HCT116 (cell line): ENCODE data around the gene CHID1.

Experiments used
- CEBPB ChIP-seq: IDR thresholded peaks from 2 replicates; pipeline ENCODE4 v1.6.1; 2012; ENCODE audit warnings: low read depth
- EGR1 ChIP-seq: IDR thresholded peaks from 2 replicates; pipeline ENCODE4 v1.6.1; 2012; ENCODE audit warnings: low read depth
- ELF1 ChIP-seq: IDR thresholded peaks from 2 replicates; pipeline ENCODE4 v1.6.1; 2012; ENCODE audit warnings: low read depth, borderline replicate concordance
- EZH2 ChIP-seq: fragments of 200-600 bp; sonication (generic); IDR thresholded peaks from 2 replicates; pipeline ENCODE4 v1.6.1; 2017; ENCODE audit warnings: antibody characterized with exemption, mixed run types
- JUND ChIP-seq: IDR thresholded peaks from 2 replicates; pipeline ENCODE4 v1.6.1; 2012
- POLR2A ChIP-seq: IDR thresholded peaks from 2 replicates; pipeline ENCODE4 v1.7.0; 2011; ENCODE audit warnings: borderline replicate concordance; ENCODE audit not compliant: insufficient read depth, insufficient read length; ENCODE audit errors: extremely low read depth
- POLR2AphosphoS5 ChIP-seq: IDR thresholded peaks from 2 replicates; pipeline ENCODE4 v1.6.1; 2011; ENCODE audit warnings: mild to moderate bottlenecking, low read depth, low read length, moderate library complexity
- RAD21 ChIP-seq: IDR thresholded peaks from 2 replicates; pipeline ENCODE4 v1.6.1; 2012; ENCODE audit warnings: low read depth, mild to moderate bottlenecking
- REST ChIP-seq: IDR thresholded peaks from 2 replicates; pipeline ENCODE4 v1.6.1; 2012; ENCODE audit warnings: low read depth
- SP1 ChIP-seq: IDR thresholded peaks from 2 replicates; pipeline ENCODE4 v1.6.1; 2012; ENCODE audit warnings: low read depth
- TCF7L2 ChIP-seq: IDR thresholded peaks from 2 replicates; pipeline ENCODE4 v1.7.0; 2011; ENCODE audit warnings: borderline replicate concordance, inconsistent platforms; ENCODE audit not compliant: insufficient read depth, insufficient read length; ENCODE audit errors: extremely low read depth
- ZFX ChIP-seq: fragments of 450-650 bp; IDR thresholded peaks from 2 replicates; pipeline ENCODE4 v1.6.1; 2017
- TF ChIP-seq, protein P1 (sequence below), 3 experiments: fragments of 200-600 bp in 1 of 3; sonication (generic) in 1 of 3; IDR thresholded peaks in 2 of 3; conservative IDR thresholded peaks in 1 of 3; 2 replicates each; pipeline ENCODE4 v1.5.1; 2012 to 2017; ENCODE audit warnings: low read depth in 2 of 3, low read length in 2 of 3, antibody characterized with exemption in 1 of 3, borderline replicate concordance in 1 of 3, control low read depth in 1 of 3, mild to moderate bottlenecking in 1 of 3, mixed read lengths in 1 of 3, mixed run types in 1 of 3, moderate library complexity in 1 of 3; ENCODE audit not compliant: insufficient read depth in 1 of 3
- TF ChIP-seq, protein P2 (sequence below): IDR thresholded peaks from 2 replicates; pipeline ENCODE4 v1.6.1; 2012

DNA sequence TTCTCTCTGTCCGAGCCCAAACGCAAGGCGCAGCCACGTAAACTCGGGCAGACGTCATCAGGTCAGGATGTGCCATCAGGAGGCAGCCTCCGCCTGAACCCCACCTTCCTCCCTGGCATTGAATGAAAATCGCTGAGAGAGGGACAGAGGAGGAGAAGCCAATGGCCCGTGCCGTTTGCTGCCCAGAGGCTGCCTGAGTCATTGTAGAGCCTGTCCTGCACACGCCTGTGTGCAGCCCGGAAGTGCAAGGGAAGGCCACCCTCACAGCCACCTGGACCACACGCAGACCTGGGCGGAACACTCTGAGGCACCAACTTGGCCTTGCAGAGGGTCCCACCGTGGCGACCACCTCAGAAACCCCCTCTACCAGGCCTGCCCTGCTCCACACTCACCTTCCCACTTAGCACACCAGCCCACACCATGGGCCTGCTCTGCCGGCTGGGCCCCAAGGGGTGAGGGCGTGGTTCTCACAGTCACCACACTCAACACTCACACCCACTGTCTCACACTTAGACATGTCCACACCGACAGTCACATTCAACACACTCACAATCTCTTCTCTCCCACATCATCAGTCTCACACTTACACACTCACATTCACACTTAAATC, 9.1 kb downstream of the CHID1 start:
- TF ChIP-seq, protein P1, sequence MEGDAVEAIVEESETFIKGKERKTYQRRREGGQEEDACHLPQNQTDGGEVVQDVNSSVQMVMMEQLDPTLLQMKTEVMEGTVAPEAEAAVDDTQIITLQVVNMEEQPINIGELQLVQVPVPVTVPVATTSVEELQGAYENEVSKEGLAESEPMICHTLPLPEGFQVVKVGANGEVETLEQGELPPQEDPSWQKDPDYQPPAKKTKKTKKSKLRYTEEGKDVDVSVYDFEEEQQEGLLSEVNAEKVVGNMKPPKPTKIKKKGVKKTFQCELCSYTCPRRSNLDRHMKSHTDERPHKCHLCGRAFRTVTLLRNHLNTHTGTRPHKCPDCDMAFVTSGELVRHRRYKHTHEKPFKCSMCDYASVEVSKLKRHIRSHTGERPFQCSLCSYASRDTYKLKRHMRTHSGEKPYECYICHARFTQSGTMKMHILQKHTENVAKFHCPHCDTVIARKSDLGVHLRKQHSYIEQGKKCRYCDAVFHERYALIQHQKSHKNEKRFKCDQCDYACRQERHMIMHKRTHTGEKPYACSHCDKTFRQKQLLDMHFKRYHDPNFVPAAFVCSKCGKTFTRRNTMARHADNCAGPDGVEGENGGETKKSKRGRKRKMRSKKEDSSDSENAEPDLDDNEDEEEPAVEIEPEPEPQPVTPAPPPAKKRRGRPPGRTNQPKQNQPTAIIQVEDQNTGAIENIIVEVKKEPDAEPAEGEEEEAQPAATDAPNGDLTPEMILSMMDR (IDR thresholded peaks at IDR 0.05 in 2 of 3, conservative IDR thresholded peaks at IDR 0.05 in 1 of 3; ENCODE audit: borderline replicate concordance in 1 of 3, insufficient read depth in 1 of 3, low read depth in 2 of 3, low read length in 2 of 3) = no peak
- no peak for TF ChIP-seq POLR2A
- no peak for TF ChIP-seq EZH2
- TF ChIP-seq ZFX = no peak
- no peak for TF ChIP-seq SP1
- no peak for TF ChIP-seq RAD21
- no peak for TF ChIP-seq POLR2AphosphoS5
- TF ChIP-seq EGR1 = no peak
- TF ChIP-seq, protein P2, sequence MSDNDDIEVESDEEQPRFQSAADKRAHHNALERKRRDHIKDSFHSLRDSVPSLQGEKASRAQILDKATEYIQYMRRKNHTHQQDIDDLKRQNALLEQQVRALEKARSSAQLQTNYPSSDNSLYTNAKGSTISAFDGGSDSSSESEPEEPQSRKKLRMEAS = no peak
- TF ChIP-seq CEBPB = no peak
- no peak for TF ChIP-seq REST
- TF ChIP-seq JUND = no peak
- TF ChIP-seq TCF7L2 = no peak
- no peak for TF ChIP-seq ELF1
